ENCODE measurements around the gene ANP32E. TPM values are rescaled to one million over a fixed set of nuclear protein-coding genes. Genes with fewer than 3 reads are reported as not detected.

The ANP32E gene
- total RNA-seq, 2 donors from 2014 or later: 9.8 to 13.5 TPM

DNA sequence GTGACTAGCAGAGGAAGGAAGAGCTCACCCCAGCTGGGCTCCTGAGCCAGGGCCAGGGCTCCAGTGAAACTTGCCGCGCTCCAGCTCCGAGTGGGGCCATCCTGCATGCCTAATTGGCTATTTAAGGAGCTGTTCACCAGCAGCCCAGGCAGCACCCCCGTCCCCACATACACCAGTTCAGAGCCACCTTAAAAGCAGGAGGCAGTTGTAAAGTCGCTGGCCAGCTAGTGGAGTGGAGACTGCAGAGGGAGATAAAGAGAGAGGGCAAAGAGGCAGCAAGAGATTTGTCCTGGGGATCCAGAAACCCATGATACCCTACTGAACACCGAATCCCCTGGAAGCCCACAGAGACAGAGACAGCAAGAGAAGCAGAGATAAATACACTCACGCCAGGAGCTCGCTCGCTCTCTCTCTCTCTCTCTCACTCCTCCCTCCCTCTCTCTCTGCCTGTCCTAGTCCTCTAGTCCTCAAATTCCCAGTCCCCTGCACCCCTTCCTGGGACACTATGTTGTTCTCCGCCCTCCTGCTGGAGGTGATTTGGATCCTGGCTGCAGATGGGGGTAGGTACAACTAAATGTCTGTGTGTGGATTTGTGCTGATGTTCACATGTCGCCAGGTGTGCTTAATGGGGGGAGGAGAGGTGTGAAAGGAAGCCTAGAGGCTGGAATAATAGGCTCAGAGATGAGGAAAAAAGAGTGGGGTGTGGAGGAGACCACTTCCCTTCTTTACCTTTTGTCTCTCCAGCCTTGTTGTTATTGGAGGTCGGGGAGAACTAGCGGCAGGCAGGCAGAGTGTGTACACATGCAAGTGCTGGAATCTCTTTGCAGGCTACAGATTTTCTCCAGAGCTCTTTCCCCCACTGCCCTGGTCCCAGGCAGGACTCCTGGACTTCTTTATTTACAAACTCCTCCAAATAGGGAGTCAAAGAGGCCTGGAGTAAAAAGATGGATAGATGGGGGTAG, 22.0 kb upstream of the ANP32E start, which contains the start of gene CA14:
Gene CA14, plus strand, starts transcription at position 151 of the 962 bp plus-strand sequence. Its CDS starts 355 bp downstream, at position 506.
- Histone ChIP-seq H3K4me1 (replicated peaks) (peaks cover 4% of the 10 kb centered on the region), H3K27me3 (replicated peaks; ENCODE audit: insufficient read depth) (peaks cover 3% of the 10 kb centered on the region), H3K9me3 (no peaks in the 10 kb centered on the region), H3K4me3 (no peak within 1 kb of the TSS), H3K27ac (peak within 1 kb of the TSS in 1 of 2 donors; percentile 33), H3K36me3 (no peaks in the 10 kb centered on the region)
- WGBS: 45% methylated on average over 13 of the region's 13 CpGs
- intact Hi-C loops (cut with DNase I): no loop called here
- TF ChIP-seq POLR2A (IDR thresholded peaks at IDR 0.05) (no peak), POLR2AphosphoS5 (IDR thresholded peaks at IDR 0.05) (no peak)
- TF ChIP-seq, protein P1, sequence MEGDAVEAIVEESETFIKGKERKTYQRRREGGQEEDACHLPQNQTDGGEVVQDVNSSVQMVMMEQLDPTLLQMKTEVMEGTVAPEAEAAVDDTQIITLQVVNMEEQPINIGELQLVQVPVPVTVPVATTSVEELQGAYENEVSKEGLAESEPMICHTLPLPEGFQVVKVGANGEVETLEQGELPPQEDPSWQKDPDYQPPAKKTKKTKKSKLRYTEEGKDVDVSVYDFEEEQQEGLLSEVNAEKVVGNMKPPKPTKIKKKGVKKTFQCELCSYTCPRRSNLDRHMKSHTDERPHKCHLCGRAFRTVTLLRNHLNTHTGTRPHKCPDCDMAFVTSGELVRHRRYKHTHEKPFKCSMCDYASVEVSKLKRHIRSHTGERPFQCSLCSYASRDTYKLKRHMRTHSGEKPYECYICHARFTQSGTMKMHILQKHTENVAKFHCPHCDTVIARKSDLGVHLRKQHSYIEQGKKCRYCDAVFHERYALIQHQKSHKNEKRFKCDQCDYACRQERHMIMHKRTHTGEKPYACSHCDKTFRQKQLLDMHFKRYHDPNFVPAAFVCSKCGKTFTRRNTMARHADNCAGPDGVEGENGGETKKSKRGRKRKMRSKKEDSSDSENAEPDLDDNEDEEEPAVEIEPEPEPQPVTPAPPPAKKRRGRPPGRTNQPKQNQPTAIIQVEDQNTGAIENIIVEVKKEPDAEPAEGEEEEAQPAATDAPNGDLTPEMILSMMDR (IDR thresholded peaks at IDR 0.05): no peak
- no peak for DNase-seq (ENCODE audit: low spot score)

DNA sequence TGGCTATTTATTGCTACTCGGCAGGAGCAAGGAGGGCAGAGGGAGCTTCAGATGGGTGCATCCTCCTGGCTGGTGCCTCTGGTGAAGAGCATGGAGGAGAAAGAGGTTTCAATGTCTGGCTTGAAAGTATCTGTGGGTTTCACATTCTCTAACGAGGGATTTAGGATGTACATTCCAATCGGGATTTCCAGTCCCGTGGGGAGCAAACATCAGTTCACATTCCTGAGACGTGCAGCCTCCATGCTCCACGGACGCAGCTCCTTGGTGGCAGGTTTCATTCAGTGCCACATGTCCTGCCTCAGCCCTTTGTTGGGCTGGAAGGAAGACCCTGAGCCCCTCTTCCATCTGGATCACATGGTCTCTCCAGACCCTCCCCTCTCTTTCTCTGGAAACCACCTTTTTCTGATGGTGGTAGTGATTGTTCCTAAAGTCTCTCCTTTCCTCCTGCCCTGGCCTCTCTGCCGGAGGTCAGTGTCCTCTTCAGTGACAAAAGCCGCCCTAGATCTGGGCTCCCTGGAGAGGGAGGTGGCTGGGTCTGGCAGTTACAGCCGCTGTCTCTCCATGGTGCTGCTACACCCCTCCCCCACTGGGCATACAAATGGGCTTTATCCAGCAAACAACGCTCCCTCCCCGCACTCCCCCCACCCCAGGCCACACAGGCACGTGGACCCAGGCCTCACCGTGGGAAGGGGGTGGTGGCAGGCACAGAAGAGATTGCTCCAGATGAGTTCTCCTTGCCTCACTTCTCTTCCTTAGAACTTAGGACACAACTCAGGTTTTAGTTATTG, 20.8 kb upstream of the ANP32E start:
- Histone ChIP-seq H3K9me3 (no peaks in the 10 kb centered on the region), H3K27ac (peak overlapping the region; percentile 33 to 64), H3K4me1 (replicated peaks) (peaks cover 4% of the 10 kb centered on the region), H3K4me3 (no peak overlapping the region), H3K36me3 (no peaks in the 10 kb centered on the region), H3K27me3 (replicated peaks; ENCODE audit: insufficient read depth) (peaks cover 3% of the 10 kb centered on the region)
- 33% methylated on average over 14 of the region's 14 CpGs for WGBS
- intact Hi-C loops (cut with DNase I): loop anchor here (1.0 kb wide), 1 partner anchor 24 kb away; no protein-coding TSS in a partner anchor
- TF ChIP-seq, protein P1 (IDR thresholded peaks at IDR 0.05): no peak
- TF ChIP-seq POLR2A (IDR thresholded peaks at IDR 0.05) (no peak), POLR2AphosphoS5 (IDR thresholded peaks at IDR 0.05) (no peak)
- no peak for DNase-seq (ENCODE audit: low spot score)

DNA sequence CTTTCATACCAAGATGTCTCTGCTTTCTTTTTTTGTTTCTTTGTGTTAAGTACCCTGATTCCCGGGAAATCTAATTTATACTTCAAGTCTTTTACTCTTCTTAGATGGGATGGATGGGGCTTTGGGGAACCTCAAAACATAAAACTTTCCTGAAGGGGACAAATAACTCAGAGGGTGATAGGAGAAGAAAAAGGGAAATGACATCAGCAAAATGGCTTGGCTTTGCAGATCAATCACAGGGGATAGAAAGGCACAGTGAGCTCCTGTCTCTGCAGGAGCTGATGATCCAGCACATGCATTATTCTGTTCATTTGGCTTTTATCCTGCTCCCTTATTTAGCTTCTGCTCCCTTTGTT, 20.3 kb upstream of the ANP32E start:
- H3K4me1 ChIP-seq (replicated peaks): peaks cover 4% of the 10 kb centered on the region
- no peak for DNase-seq (ENCODE audit: low spot score)
- H3K36me3 ChIP-seq: no peaks in the 10 kb centered on the region
- H3K4me3 ChIP-seq: no peak overlapping the region
- 8% methylated on average over 1 of the region's 1 CpG for WGBS
- intact Hi-C loops (cut with DNase I): loop anchor here (1.0 kb wide), 1 partner anchor 24 kb away; no protein-coding TSS in a partner anchor
- TF ChIP-seq POLR2A (IDR thresholded peaks at IDR 0.05) (no peak), POLR2AphosphoS5 (IDR thresholded peaks at IDR 0.05) (no peak)
- TF ChIP-seq, protein P1 (IDR thresholded peaks at IDR 0.05): no peak
- H3K27me3 ChIP-seq (replicated peaks; ENCODE audit: insufficient read depth): peaks cover 3% of the 10 kb centered on the region
- no peaks in the 10 kb centered on the region for H3K9me3 ChIP-seq
- H3K27ac ChIP-seq: peak overlapping the region; percentile 33 to 64

DNA sequence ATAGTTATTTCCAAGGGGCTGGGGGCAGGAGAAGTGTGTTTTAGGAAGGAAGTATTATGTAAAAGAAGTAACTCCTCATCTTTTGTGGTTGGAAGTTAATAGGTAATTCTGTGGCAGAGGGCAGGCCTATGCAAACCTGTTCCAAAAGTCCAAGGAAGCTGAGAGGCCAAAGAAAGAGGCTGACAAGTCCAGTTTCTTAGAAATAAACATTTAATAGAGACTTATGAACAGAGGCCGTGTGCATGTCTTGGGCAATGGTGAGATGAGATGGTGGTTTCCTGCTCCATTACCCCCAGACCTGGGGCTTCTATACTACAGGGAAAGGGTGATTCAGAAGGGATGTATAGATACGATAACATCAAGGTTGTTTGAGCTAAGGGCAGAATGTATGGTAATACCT, 14.0 kb upstream of the ANP32E start:
- TF ChIP-seq, protein P1 (IDR thresholded peaks at IDR 0.05): no peak
- no peaks in the 10 kb centered on the region for H3K36me3 ChIP-seq
- intact Hi-C loops (cut with DNase I): no loop called here
- H3K9me3 ChIP-seq: no peaks in the 10 kb centered on the region
- H3K27me3 ChIP-seq (replicated peaks; ENCODE audit: insufficient read depth): no peaks in the 10 kb centered on the region
- H3K4me3 ChIP-seq: no peak overlapping the region
- WGBS: 74% methylated on average over 2 of the region's 2 CpGs
- no peak overlapping the region for H3K27ac ChIP-seq
- no peaks in the 10 kb centered on the region for H3K4me1 ChIP-seq (replicated peaks)
- no peak for DNase-seq (ENCODE audit: low spot score)

Measured in prostate gland (tissue), 2 donors.